Umbilical cord (tissue), 2 donors: Measurements from ENCODE around the gene AGAP9. TPM values are rescaled to one million over a fixed set of nuclear protein-coding genes. Genes with fewer than 3 reads are reported as not detected.
"Not testable (repeated sequence)": the region's sequence is repeated elsewhere in the genome, so short reads cannot be mapped to it uniquely, and the experiment has no call there.

Experiments used
- DNase-seq: peaks from one replicate; pipeline ENCODE4 v3.0.0-alpha.2; 2015; ENCODE audit warnings: low spot score
- total RNA-seq: library from RNA; depleted of rRNA; stranded (reverse); fragments of >200 nt; gene quantifications from one replicate; pipeline ENCODE4 v1.2.3, GENCODE V29; 2014; ENCODE audit warnings: low replicate concordance; ENCODE audit not compliant: insufficient read depth

AGAP9 gene
- total RNA-seq, 1 donor from 2014 or later: 1.4 TPM

GRCh38 chr10:47485943-47486342, 37.5 kb downstream of the AGAP9 start:
- peak; percentile 23 for DNase-seq

DNA sequence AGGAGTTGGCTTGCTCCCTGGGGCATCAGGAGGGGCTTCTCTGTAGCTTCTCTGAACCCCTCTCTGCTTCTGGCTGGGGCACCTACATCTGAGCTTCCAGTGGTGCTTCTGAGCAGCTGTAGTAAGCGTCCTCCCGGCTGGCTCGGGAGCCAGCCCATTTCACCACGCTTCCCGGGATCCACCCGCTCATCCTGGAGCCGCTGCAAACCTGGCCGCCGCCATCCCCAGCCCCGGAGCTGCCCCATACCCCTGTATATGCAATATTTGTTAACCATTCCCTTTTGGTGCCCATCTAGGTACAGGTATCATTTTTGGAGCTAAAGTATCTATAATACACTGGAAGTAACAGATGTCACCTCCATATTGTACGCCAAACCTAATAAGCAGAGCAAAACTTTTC, 38.7 kb downstream of the AGAP9 start:
- DNase-seq: not testable (repeated sequence)

GRCh38 chr10:47483923-47484322, 39.5 kb downstream of the AGAP9 start, which contains the start of gene ANXA8:
Gene ANXA8 (minus strand): TSS chr10:47484115. CDS start chr10:47483933, 182 bp downstream.
- DNase-seq: not testable (repeated sequence)

- DNase-seq: not testable (repeated sequence)
Measured at GRCh38 chr10:47482367-47482766, 41.1 kb downstream of the AGAP9 start.

DNA sequence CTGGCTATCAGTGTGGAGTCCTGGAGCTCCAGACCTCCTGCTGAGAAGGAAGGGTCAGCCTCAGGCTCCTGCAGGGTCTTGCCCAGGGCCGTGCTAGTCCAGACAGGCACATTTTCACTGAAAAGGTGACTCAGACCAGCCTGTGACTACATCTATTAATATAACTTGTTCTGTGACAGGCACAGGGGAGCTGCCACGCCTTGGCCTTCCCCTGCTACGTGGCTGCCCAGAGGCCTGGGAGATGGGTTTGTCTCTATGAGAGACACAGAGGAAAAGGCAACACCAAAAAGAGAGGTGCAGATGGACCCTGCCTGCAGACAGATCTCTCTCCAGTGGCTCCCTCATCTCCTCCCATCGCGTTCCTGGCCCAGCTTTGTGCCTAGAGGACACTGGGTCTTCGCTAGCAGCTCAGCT, 41.7 kb downstream of the AGAP9 start:
- not testable (repeated sequence) for DNase-seq

GRCh38 chr10:47481182-47481766, 42.2 kb downstream of the AGAP9 start:
- not testable (repeated sequence) for DNase-seq

DNA sequence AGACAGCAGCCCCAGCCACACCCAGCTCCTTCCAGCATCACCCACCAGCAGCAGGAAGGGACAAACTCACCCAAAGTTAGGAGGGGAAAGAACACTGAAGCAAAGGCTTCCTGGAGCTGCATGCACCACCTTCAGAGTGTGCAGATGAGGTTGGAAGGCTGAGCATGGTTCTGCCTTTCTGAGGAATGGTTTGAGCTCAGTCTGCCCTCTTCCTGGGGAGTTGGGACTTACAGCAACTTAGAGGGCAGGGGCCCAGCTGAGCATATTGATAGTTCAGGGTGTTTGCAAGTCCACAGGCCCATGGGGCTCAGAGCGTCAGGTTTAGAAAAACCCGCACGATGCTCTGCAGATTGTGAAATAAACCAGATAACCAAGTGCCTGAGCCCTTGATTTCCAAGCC, 43.3 kb downstream of the AGAP9 start:
- not testable (repeated sequence) for DNase-seq

- DNase-seq: not testable (repeated sequence)
Measured at GRCh38 chr10:47478114-47478513, 45.3 kb downstream of the AGAP9 start.

- not testable (repeated sequence) for DNase-seq
Measured at GRCh38 chr10:47477078-47477477, 46.4 kb downstream of the AGAP9 start.

GRCh38 chr10:47475101-47475500, 48.3 kb downstream of the AGAP9 start:
- not testable (repeated sequence) for DNase-seq

DNA sequence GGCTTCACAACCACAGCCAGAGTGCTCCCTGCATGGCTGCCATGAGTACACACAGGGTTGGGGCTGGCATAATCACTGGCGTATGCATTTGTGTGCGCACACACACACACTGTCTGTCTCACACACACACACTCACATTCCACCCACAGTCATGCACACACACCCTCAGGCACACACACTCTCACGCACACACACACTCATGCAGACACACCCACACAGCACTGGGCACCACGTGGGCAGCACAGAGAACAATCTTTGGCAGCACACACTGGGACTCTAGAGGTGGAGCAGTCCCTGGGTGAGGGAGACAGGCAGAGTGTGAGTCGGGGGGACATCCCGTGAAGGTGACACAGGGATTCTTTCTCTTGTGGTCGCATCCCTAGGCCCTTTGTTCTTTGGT, 49.9 kb downstream of the AGAP9 start:
- DNase-seq: not testable (repeated sequence)

DNA sequence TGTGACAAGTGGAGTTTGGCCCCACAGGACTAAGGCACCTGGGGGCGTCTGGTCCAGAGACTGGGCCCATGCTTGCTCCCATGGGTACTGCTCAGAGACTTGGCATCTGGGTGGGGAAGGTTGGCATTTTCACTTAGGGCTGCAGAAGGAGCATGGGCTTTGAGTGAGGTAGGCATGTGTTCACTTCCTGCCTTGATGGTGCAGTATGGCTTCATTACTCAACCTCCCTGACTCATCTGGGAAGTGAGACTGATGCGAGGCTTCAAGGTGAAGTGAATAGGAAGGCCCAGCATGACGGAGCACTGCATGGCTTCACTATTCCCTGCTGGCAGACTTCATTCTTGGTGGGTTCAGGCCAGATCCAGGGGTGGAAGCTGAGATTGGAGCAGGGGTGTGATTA, 50.8 kb downstream of the AGAP9 start:
- DNase-seq: not testable (repeated sequence)

GRCh38 chr10:47472072-47472471, 51.4 kb downstream of the AGAP9 start:
- not testable (repeated sequence) for DNase-seq

- DNase-seq: not testable (repeated sequence)
Measured at GRCh38 chr10:47468731-47469528, 54.5 kb downstream of the AGAP9 start.

DNA sequence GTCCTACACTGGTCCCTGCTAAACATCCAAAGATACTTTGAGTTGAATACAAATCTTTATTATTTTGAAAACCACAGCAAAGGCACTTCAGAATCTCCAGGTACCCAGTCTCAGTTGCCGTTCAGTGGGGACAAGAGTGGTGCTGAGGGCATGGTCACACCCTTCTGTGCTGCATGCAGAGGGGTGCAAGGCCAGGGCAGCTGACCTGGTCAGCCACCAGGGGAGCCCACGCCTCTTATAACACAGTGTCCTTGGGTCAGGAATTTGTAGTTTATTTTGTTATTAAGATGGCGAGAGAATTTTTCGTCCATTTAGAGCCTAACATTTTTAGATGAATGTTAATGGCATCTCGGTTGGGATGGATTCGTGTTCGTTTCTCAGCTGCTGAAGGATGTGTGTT, 55.5 kb downstream of the AGAP9 start:
- not testable (repeated sequence) for DNase-seq

DNA sequence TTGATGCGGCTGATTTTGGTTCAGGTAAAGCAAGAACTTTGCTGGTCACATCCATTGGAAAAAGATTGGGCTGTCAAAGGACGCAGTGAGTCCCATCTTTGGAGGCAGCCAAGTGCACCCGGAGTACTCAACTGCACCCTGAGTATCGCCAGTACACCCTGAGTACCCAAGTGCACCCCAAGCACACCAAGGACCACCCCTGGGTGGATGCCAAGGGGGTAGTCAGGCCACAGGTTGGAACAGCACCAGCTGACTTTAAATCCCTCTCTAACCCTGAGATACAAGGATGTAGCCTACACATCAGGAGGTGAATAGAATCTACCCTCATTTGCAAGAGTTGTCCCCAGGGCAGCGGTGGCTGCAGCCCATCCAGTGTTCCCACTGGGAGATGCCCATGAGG, 56.0 kb downstream of the AGAP9 start:
- DNase-seq: not testable (repeated sequence)

GRCh38 chr10:47465216-47465917, 58.1 kb downstream of the AGAP9 start:
- peak; percentile 69 for DNase-seq

DNA sequence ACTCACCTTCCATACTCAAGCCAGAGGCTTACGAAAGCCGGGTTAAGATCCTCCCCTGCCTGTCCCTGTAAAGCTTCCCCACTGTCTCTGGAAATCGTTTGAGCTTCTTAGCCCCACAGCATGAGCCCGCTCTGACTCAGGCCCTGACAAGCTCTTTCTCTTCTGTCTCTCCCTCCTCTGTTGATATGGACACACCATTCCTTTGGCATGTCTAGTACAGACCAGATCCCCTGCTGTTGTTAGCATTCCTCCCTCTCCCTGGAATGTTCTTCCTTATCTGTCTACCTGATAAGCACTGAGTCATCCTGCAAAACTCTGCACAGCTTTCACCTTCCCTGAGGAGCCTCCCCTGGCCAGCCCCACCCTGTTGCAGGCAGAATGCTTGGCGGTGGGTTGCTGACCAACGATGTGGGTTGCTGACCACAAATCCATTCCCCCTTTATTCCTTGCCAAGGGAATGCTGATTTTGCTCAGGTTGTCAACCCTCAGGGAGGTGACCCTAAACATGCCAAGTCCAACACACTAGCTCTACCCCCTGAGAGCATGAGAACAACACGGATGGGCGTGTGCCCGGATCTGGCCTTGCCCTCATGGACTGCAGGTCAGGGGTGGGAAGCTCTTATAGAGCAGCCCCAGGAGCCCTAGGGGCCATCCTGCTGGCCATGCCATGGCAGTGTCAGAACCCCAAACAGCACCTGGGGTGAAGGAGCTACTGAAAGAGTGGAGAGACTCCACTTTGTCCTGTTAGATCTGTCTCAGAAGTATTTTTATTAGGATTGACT, 60.7 kb downstream of the AGAP9 start:
- not testable (repeated sequence) for DNase-seq

DNA sequence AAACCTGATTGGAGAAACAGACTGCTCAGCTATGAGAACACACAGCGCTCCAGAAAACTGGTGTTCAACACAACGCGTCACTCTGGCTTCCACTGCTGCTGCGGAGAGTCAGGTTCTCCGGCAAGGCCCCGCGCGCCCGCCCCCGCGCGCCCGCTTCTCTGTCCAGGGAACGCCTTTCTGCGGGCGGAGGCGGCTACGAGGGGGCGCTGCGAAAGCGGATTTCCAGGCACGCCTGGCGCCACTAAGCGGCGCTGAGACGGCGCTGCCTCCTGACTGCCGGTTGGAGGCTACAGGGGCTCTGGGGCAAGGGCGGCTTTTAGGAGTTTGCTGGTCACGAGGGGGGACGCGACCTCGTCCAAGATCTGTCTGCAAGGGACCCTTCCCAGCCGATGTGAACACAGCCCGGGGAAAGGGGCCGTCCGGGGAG, 62.2 kb downstream of the AGAP9 start:
- peak; percentile 75 for DNase-seq

- no peak for DNase-seq
Measured at GRCh38 chr10:47458466-47459154, 64.8 kb downstream of the AGAP9 start.

- DNase-seq: no peak
Measured at GRCh38 chr10:47457826-47458225, 65.6 kb downstream of the AGAP9 start.
